Testis (tissue), 2 donors: ENCODE data around the gene FHOD3.

Experiments used
- POLR2A ChIP-seq: fragments of 450-650 bp; IDR thresholded peaks from one replicate; pipeline ENCODE4 v1.6.1; 2017; ENCODE audit warnings: antibody characterized with exemption, mild to moderate bottlenecking, moderate library complexity
- TF ChIP-seq, protein P1 (sequence below), 3 experiments: fragments of 450-650 bp in 2 of 3; fragments of 200-600 bp in 1 of 3; sonication (generic) in 1 of 3; IDR thresholded peaks; one replicate each; pipeline ENCODE4 v1.5.1; 2016 to 2019; ENCODE audit warnings: antibody characterized with exemption in 3 of 3, mild to moderate bottlenecking in 2 of 3, moderate library complexity in 1 of 3

GRCh38 chr18:36326771-36327170, 29.3 kb downstream of the FHOD3 start:
- TF ChIP-seq, protein P1, sequence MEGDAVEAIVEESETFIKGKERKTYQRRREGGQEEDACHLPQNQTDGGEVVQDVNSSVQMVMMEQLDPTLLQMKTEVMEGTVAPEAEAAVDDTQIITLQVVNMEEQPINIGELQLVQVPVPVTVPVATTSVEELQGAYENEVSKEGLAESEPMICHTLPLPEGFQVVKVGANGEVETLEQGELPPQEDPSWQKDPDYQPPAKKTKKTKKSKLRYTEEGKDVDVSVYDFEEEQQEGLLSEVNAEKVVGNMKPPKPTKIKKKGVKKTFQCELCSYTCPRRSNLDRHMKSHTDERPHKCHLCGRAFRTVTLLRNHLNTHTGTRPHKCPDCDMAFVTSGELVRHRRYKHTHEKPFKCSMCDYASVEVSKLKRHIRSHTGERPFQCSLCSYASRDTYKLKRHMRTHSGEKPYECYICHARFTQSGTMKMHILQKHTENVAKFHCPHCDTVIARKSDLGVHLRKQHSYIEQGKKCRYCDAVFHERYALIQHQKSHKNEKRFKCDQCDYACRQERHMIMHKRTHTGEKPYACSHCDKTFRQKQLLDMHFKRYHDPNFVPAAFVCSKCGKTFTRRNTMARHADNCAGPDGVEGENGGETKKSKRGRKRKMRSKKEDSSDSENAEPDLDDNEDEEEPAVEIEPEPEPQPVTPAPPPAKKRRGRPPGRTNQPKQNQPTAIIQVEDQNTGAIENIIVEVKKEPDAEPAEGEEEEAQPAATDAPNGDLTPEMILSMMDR (IDR thresholded peaks at IDR 0.05) = no peak
- no peak for TF ChIP-seq POLR2A
